ENCODE results near the gene JSRP1. TPM values are rescaled to one million over a fixed set of nuclear protein-coding genes. Genes with fewer than 3 reads are reported as not detected.

JSRP1 gene
- total and polyA plus RNA-seq, 2 donors: 0.90 to 1.3 TPM

DNA sequence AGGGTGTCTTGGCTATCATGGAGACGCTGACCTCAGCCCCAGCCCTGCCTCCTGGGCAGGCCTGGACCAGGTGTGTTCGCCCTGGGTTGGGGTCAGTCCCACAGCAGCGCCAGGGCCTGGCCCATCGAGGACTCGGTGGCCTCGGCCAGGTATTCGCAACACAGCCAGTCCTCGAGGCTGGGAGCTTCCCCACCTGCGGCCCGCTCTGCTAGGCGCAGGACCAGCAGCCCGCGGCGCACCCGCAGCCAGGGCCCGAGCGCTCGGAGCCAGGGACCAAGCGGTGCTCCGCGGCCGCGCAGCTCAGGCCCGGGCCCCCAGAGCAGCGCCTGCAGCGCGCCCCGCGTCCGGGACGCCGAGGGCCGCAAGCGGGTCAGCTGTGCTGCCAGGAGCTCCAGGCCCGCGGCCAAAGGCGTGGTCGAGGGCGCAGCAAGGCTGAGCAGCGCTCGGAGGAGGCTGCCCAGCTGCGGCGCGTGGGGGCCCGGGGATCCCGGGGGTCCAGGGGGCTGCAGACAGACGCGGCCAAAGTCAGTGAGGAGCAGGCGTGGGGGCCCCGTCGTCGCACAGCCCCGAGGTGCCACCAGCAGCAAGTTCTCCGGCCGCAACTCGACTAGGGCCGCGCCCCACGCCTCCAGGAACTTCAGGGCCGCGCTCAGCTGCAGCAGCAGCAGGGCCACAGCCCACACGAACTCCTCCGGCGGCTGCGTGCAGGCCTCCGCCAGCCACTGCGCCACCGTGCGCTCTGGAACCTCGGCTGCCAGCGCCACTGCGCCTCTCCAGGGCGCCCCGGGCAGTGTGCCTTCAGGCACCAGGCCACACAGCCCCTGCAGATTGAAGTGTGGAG is 19.6 kb upstream of the JSRP1 start:
- peaks cover 0 to 6% of the 10 kb centered on the region in 2 donors for H3K27me3 ChIP-seq (ENCODE audit: control insufficient read depth in 2 of 2, insufficient read depth in 1 of 2, low read length in 1 of 2)
- no peak overlapping the region for H3K4me3 ChIP-seq (ENCODE audit: low read length in 2 of 2)
- peaks cover 13 to 31% of the 10 kb centered on the region in 2 donors for H3K4me1 ChIP-seq (ENCODE audit: control insufficient read depth in 2 of 2, insufficient read depth in 2 of 2, low read length in 2 of 2)
- 94% methylated on average over 74 of the region's 74 CpGs for WGBS
- peaks cover 0 to 4% of the 10 kb centered on the region in 2 donors for H3K9me3 ChIP-seq (ENCODE audit: control insufficient read depth in 2 of 2, insufficient read depth in 1 of 2, low read length in 1 of 2)
- DNase-seq (ENCODE audit: low read depth in 6 of 9, low spot score in 9 of 9): no peak
- H3K27ac ChIP-seq (ENCODE audit: low read depth in 1 of 2, low read length in 1 of 2): no peak overlapping the region
- H3K36me3 ChIP-seq (ENCODE audit: control insufficient read depth in 2 of 2, insufficient read depth in 2 of 2, low read length in 1 of 2): peaks cover 38 to 45% of the 10 kb centered on the region in 2 donors

DNA sequence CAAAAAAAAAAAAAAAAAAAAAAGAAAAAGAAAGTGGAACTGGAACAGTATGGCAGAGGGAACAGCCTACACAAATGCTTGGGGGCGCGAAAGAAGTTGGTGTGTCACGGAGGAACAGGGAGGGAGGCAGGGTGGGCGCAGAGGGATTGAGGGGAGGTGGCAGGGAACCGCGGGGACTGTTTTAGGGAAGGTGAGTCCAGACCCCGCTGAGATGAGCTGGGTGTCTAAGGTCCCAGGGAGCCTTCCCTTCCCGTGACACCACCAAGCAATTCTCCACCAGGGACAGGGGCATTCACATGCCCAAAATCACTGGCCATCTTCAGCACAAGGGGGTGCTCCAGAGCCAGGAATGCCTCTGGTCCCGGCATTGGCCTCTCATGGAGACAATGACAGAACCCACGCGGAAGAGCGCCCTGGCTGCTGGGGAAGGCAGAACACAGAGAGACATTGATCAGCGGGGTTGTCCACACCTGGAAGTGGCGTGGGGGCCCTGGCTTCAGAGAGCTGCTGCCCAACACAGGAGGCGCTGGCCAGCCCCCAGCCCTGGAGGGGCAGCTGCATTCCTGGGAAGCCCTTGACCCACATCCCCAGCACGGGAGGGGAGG is 18.8 kb upstream of the JSRP1 start:
- WGBS: 79% methylated on average over 16 of the region's 16 CpGs
- H3K27ac ChIP-seq (ENCODE audit: low read depth in 1 of 2, low read length in 1 of 2): no peak overlapping the region
- peaks cover 13 to 31% of the 10 kb centered on the region in 2 donors for H3K4me1 ChIP-seq (ENCODE audit: control insufficient read depth in 2 of 2, insufficient read depth in 2 of 2, low read length in 2 of 2)
- H3K4me3 ChIP-seq (ENCODE audit: low read length in 2 of 2): no peak overlapping the region
- peak in 1 of 9 donors; percentile 58 for DNase-seq (ENCODE audit: low read depth in 6 of 9, low spot score in 9 of 9)
- H3K9me3 ChIP-seq (ENCODE audit: control insufficient read depth in 2 of 2, insufficient read depth in 1 of 2, low read length in 1 of 2): peaks cover 0 to 4% of the 10 kb centered on the region in 2 donors
- H3K36me3 ChIP-seq (ENCODE audit: control insufficient read depth in 2 of 2, insufficient read depth in 2 of 2, low read length in 1 of 2): peaks cover 38 to 45% of the 10 kb centered on the region in 2 donors
- H3K27me3 ChIP-seq (ENCODE audit: control insufficient read depth in 2 of 2, insufficient read depth in 1 of 2, low read length in 1 of 2): no peaks in the 10 kb centered on the region

DNA sequence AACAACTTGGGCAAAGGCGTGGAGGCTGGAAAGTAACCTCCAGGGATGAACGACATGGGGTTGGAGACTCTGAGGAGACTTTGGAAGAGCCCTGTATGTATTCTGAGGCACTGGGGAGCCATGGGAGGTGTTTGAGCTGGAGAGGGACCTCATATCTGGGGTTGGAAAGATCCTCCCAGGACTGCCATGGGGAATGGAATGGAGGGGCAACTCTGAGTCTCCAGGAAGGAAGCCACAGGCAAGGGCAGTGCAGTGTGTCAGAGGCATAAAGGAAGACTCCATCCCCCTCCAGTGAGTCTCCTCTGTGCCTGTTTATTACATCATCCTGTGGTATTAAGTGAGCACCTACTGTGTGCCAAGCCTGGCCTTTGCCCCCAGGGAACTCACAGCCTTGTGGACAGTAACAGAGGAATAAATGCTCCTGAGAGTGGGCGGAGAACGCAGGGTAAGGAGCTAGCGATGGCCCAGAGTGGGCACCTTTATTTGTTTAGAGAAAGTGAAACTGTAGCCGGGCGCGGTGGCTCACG is 18.0 kb upstream of the JSRP1 start:
- Histone ChIP-seq H3K27me3 (ENCODE audit: control insufficient read depth in 2 of 2, insufficient read depth in 1 of 2, low read length in 1 of 2) (peaks cover 0 to 2% of the 10 kb centered on the region in 2 donors), H3K4me3 (ENCODE audit: low read length in 2 of 2) (peak overlapping the region in 1 of 2 donors; percentile 39), H3K4me1 (ENCODE audit: control insufficient read depth in 2 of 2, insufficient read depth in 2 of 2, low read length in 2 of 2) (peaks cover 13 to 31% of the 10 kb centered on the region in 2 donors), H3K9me3 (ENCODE audit: control insufficient read depth in 2 of 2, insufficient read depth in 1 of 2, low read length in 1 of 2) (peaks cover 0 to 4% of the 10 kb centered on the region in 2 donors), H3K27ac (ENCODE audit: low read depth in 1 of 2, low read length in 1 of 2) (no peak overlapping the region), H3K36me3 (ENCODE audit: control insufficient read depth in 2 of 2, insufficient read depth in 2 of 2, low read length in 1 of 2) (peaks cover 38 to 45% of the 10 kb centered on the region in 2 donors)
- no peak for DNase-seq (ENCODE audit: low read depth in 6 of 9, low spot score in 9 of 9)
- 98% methylated on average over 9 of the region's 9 CpGs for WGBS

DNA sequence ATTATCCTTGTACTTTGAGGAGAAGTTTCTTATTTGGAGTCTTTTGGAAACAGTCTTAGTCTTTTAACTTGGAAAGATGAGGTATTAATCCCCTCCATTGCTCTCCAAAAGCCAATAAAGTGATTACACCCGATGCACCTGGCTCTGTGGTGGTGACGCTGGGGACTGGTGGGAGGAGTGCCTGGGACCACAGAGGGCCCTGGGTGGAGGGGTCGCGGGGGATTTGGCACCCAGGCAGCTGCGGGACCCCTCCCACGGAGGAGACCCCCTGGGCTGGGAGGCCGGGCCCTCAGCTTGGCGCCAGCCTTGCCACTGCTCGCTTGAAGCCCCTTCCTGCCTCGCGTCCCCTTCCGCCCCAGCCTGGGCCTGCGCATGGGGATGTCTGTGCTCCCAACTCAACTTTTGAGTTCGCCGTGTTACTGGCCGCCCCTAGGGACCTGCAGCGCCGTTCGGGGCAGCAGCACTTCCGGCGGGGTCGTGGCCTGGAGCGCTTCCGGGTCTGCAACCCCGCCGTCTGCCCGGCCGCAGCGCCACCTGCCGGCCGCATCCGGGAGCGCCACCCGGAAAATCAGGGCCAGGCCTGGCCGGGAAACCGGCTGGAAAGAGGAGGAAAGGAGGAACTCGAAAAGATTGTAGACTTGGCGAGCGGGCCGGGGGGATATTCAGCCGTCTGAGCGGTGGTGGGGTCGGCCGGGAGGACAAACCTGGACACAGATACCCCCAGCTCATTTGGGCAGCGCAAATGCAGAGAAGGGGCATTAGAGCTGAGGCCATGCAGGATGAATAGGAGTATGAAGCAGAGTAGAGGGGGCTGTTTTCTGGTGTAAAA is 17.4 kb upstream of the JSRP1 start:
- H3K4me1 ChIP-seq (ENCODE audit: control insufficient read depth in 2 of 2, insufficient read depth in 2 of 2, low read length in 2 of 2): peaks cover 13 to 31% of the 10 kb centered on the region in 2 donors
- H3K4me3 ChIP-seq (ENCODE audit: low read length in 2 of 2): peak overlapping the region; percentile 11 to 39
- 20% methylated on average over 45 of the region's 45 CpGs for WGBS
- H3K27me3 ChIP-seq (ENCODE audit: control insufficient read depth in 2 of 2, insufficient read depth in 1 of 2, low read length in 1 of 2): peaks cover 0 to 2% of the 10 kb centered on the region in 2 donors
- peaks cover 0 to 6% of the 10 kb centered on the region in 2 donors for H3K9me3 ChIP-seq (ENCODE audit: control insufficient read depth in 2 of 2, insufficient read depth in 1 of 2, low read length in 1 of 2)
- peak overlapping the region; percentile 83 to 85 for H3K27ac ChIP-seq (ENCODE audit: low read depth in 1 of 2, low read length in 1 of 2)
- DNase-seq (ENCODE audit: low read depth in 6 of 9, low spot score in 9 of 9): peak in 7 of 9 donors; percentile 48 to 85 (median 64)
- H3K36me3 ChIP-seq (ENCODE audit: control insufficient read depth in 2 of 2, insufficient read depth in 2 of 2, low read length in 1 of 2): peaks cover 38 to 45% of the 10 kb centered on the region in 2 donors

DNA sequence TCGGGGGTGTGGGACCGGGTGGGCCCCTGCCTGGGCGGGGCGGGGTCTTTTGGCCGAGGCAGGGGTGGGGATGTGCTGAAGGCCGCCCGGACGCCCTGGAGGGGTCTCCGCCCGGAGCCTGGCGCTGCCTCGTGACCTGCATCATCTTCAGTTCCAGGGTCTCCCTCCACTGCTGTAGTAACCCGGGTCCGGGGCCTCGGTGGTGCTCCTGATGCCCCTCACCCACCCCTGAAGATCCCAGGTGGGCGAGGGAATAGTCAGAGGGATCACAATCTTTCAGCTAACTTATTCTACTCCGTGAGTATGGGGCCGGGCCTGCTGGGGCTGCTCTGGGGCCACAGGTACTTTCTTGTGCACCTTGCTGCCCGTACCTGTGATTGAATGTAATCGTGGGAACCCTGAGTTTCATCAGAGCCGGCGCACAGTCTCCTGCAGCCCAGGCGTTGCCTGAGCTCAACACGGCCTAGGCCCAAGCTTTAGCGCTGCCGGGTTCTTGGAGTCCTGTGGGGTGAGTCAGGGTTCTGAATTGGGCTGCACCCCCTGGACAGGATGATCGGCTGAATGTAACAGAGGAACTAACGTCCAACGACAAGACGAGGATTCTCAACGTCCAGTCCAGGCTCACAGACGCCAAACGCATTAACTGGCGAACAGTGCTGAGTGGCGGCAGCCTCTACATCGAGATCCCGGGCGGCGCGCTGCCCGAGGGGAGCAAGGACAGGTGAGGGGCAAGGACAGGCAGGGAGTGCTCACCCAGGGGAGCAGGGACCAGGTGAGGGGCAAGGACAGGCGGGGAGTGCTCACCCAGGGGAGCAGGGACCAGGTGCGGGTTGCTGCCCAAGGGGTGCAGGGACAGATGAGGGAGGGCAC is 15.3 kb upstream of the JSRP1 start:
- Histone ChIP-seq H3K4me1 (ENCODE audit: control insufficient read depth in 2 of 2, insufficient read depth in 2 of 2, low read length in 2 of 2) (peaks cover 16 to 37% of the 10 kb centered on the region in 2 donors), H3K36me3 (ENCODE audit: control insufficient read depth in 2 of 2, insufficient read depth in 2 of 2, low read length in 1 of 2) (peaks cover 29 to 44% of the 10 kb centered on the region in 2 donors), H3K9me3 (ENCODE audit: control insufficient read depth in 2 of 2, insufficient read depth in 1 of 2, low read length in 1 of 2) (peaks cover 0 to 6% of the 10 kb centered on the region in 2 donors), H3K4me3 (ENCODE audit: low read length in 2 of 2) (peak overlapping the region; percentile 98 to 100), H3K27me3 (ENCODE audit: control insufficient read depth in 2 of 2, insufficient read depth in 1 of 2, low read length in 1 of 2) (peaks cover 0 to 2% of the 10 kb centered on the region in 2 donors), H3K27ac (ENCODE audit: low read depth in 1 of 2, low read length in 1 of 2) (peak overlapping the region; percentile 84 to 96)
- DNase-seq (ENCODE audit: low read depth in 6 of 9, low spot score in 9 of 9): no peak
- 42% methylated on average over 43 of the region's 43 CpGs for WGBS

- peaks cover 20 to 40% of the 10 kb centered on the region in 2 donors for H3K4me1 ChIP-seq (ENCODE audit: control insufficient read depth in 2 of 2, insufficient read depth in 2 of 2, low read length in 2 of 2)
- under 1% methylated on average over 88 of the region's 88 CpGs for WGBS
Observed at GRCh38 chr19:2270423-2271233, 14.4 kb upstream of the JSRP1 start.

DNA sequence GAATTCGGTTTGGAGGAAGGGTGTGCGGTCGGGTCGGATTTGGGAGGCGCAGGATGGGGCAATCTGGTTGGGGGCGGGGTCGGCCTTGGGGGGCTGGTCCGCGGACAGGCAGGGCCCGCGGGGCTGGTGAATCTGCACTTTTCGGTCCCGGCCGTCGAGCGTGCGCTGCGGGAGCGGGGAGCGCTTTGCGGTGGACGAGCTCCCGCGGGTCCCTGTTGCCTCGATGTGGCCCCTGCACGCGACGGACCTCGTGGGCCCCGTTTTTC is 13.9 kb upstream of the JSRP1 start:
- Histone ChIP-seq H3K36me3 (ENCODE audit: control insufficient read depth in 2 of 2, insufficient read depth in 2 of 2, low read length in 1 of 2) (peaks cover 20 to 33% of the 10 kb centered on the region in 2 donors), H3K27ac (ENCODE audit: low read depth in 1 of 2, low read length in 1 of 2) (peak overlapping the region; percentile 95 to 96), H3K4me3 (ENCODE audit: low read length in 2 of 2) (peak overlapping the region; percentile 98 to 100), H3K4me1 (ENCODE audit: control insufficient read depth in 2 of 2, insufficient read depth in 2 of 2, low read length in 2 of 2) (peaks cover 20 to 40% of the 10 kb centered on the region in 2 donors), H3K9me3 (ENCODE audit: control insufficient read depth in 2 of 2, insufficient read depth in 1 of 2, low read length in 1 of 2) (peaks cover 0 to 6% of the 10 kb centered on the region in 2 donors), H3K27me3 (ENCODE audit: control insufficient read depth in 2 of 2, insufficient read depth in 1 of 2, low read length in 1 of 2) (peaks cover 0 to 2% of the 10 kb centered on the region in 2 donors)
- DNase-seq (ENCODE audit: low read depth in 6 of 9, low spot score in 9 of 9): peak in 1 of 9 donors; percentile 35
- WGBS: under 1% methylated on average over 30 of the region's 30 CpGs

More at GRCh38 chr19:2270423-2271233, 14.4 kb upstream of the JSRP1 start:
- peak in 3 of 9 donors; percentile 57 to 74 (median 60) for DNase-seq (ENCODE audit: low read depth in 6 of 9, low spot score in 9 of 9)
- Histone ChIP-seq H3K9me3 (ENCODE audit: control insufficient read depth in 2 of 2, insufficient read depth in 1 of 2, low read length in 1 of 2) (peaks cover 0 to 6% of the 10 kb centered on the region in 2 donors), H3K27me3 (ENCODE audit: control insufficient read depth in 2 of 2, insufficient read depth in 1 of 2, low read length in 1 of 2) (peaks cover 0 to 2% of the 10 kb centered on the region in 2 donors), H3K36me3 (ENCODE audit: control insufficient read depth in 2 of 2, insufficient read depth in 2 of 2, low read length in 1 of 2) (peaks cover 26 to 38% of the 10 kb centered on the region in 2 donors), H3K27ac (ENCODE audit: low read depth in 1 of 2, low read length in 1 of 2) (peak overlapping the region; percentile 95 to 96), H3K4me3 (ENCODE audit: low read length in 2 of 2) (peak overlapping the region; percentile 98 to 100)

Data from thymus (tissue), 11 donors.